CD4-positive, alpha-beta T cell (primary cell): ENCODE data around the gene FAM76A. TPM values are rescaled to one million over a fixed set of nuclear protein-coding genes. Genes with fewer than 3 reads are reported as not detected.
"Not testable (repeated sequence)": the region's sequence is repeated elsewhere in the genome, so short reads cannot be mapped to it uniquely, and the experiment has no call there.

ENCODE experiments used
- ATAC-seq: fragments of 200-7000 bp; cut with Tn5 transposase; one replicate; pipeline ENCODE4 v1.10.0; 2022; ENCODE audit warnings: mild to moderate bottlenecking; ENCODE audit not compliant: poor library complexity
- CTCF ChIA-PET: fragments of 350-600 bp; sonication (Branson Sonifier 250); formaldehyde crosslinking; loops from one replicate; lab custom pipeline; 2021; ENCODE audit warnings: antibody characterized with exemption, inconsistent platforms; lab: Charles Lee
- POLR2A ChIA-PET: fragments of 350-600 bp; sonication (Branson Sonifier 250); formaldehyde crosslinking; loops from one replicate; lab custom pipeline; 2021; ENCODE audit warnings: antibody characterized with exemption, inconsistent platforms; lab: Charles Lee
- DNase-seq, 14 experiments: peaks; one replicate each; pipeline ENCODE4 v3.0.0-alpha.2; 2013 to 2020; ENCODE audit warnings: mixed read lengths in 2 of 14
- H3K27ac ChIP-seq, 2 donors: one replicate each; pipeline versions ENCODE4 v1.5.1 to v1.7.0; 2013; ENCODE audit warnings: low read length in 2 of 2, low read depth in 1 of 2, mild to moderate bottlenecking in 1 of 2
- H3K27me3 ChIP-seq, 2 experiments: 1 replicate in 1 of 2; 2 replicates in 1 of 2; pipeline versions ENCODE4 v1.6.1 to v1.7.0; 2013; ENCODE audit warnings: low read length in 2 of 2, control low read depth in 1 of 2, mild to moderate bottlenecking in 1 of 2, moderate library complexity in 1 of 2; ENCODE audit not compliant: insufficient read depth in 2 of 2, control insufficient read depth in 1 of 2
- H3K36me3 ChIP-seq: one replicate; pipeline ENCODE4 v1.6.1; 2013; ENCODE audit warnings: low read length, control low read depth; ENCODE audit not compliant: insufficient read depth
- H3K4me1 ChIP-seq: one replicate; pipeline ENCODE4 v1.6.1; 2013; ENCODE audit warnings: low read length, control low read depth; ENCODE audit not compliant: insufficient read depth
- H3K4me3 ChIP-seq: one replicate; pipeline ENCODE4 v1.5.1; 2013; ENCODE audit warnings: mild to moderate bottlenecking, low read length, moderate library complexity
- H3K9me3 ChIP-seq, 2 experiments: 1 replicate in 1 of 2; 2 replicates in 1 of 2; pipeline versions ENCODE4 v1.6.1 to v1.7.0; 2013; ENCODE audit warnings: low read length in 2 of 2, mild to moderate bottlenecking in 2 of 2, control low read depth in 1 of 2, moderate library complexity in 1 of 2; ENCODE audit not compliant: control insufficient read depth in 1 of 2, insufficient read depth in 1 of 2
- H3K27ac Mint-ChIP-seq: one replicate; pipeline ENCODE4 v1.8.0; 2020; ENCODE audit warnings: mixed read lengths
- H3K27me3 Mint-ChIP-seq: one replicate; pipeline ENCODE4 v1.8.0; 2021; ENCODE audit warnings: mixed read lengths
- H3K36me3 Mint-ChIP-seq: one replicate; pipeline ENCODE4 v1.8.0; 2021; ENCODE audit warnings: low read depth, mixed read lengths
- H3K4me1 Mint-ChIP-seq: one replicate; pipeline ENCODE4 v1.8.0; 2021; ENCODE audit warnings: low read depth, mixed read lengths
- H3K4me3 Mint-ChIP-seq: one replicate; pipeline ENCODE4 v1.8.0; 2020; ENCODE audit warnings: mild to moderate bottlenecking, mixed read lengths
- H3K9me3 Mint-ChIP-seq: one replicate; pipeline ENCODE4 v1.8.0; 2020; ENCODE audit warnings: mixed read lengths
- intact Hi-C, 2 experiments: fragments of 100-400 bp; cut with DNase I in 1 of 2; cut with micrococcal nuclease in 1 of 2; formaldehyde crosslinking; loops; one replicate each; pipeline versions ENCODE4 v1.15.1 to v1.9.0; 2023 to 2025; cut with DNase I, micrococcal nuclease
- total RNA-seq, 174 experiments: library from RNA in 2 of 174; stranded (reverse) in 2 of 174; gene quantifications; one replicate each; pipeline ENCODE4 v1.2.3 and lab custom pipeline; 2021 to 2026
- TF ChIP-seq, protein P1 (sequence below): fragments of 200-600 bp; IDR thresholded peaks from one replicate; pipeline ENCODE4 v1.8.0; 2022; ENCODE audit warnings: antibody characterized with exemption, mild to moderate bottlenecking

Gene FAM76A
- total RNA-seq, 2 experiments from 2014 or later = 26.0 to 28.7 TPM

DNA sequence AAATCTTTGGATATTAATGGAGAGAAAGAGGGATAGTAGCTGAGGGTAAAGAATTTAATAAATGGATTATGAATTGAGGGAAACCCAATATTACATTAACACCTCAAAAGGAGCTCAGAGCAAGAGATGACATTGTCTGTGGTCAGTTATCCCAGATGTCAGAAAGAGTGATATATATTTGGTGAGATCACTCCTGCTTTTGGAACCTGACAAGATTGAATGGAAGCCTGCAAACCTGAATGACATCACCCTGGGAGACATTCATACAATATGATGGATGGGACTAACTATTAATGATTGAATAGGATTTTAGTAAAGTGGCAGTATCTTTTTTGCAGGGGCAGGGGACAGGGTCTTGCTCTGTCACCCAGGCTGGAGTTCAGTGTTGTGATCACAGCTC lies 47.0 kb upstream of the FAM76A start:
- no peak overlapping the region for H3K4me3 ChIP-seq
- TF ChIP-seq, protein P1, sequence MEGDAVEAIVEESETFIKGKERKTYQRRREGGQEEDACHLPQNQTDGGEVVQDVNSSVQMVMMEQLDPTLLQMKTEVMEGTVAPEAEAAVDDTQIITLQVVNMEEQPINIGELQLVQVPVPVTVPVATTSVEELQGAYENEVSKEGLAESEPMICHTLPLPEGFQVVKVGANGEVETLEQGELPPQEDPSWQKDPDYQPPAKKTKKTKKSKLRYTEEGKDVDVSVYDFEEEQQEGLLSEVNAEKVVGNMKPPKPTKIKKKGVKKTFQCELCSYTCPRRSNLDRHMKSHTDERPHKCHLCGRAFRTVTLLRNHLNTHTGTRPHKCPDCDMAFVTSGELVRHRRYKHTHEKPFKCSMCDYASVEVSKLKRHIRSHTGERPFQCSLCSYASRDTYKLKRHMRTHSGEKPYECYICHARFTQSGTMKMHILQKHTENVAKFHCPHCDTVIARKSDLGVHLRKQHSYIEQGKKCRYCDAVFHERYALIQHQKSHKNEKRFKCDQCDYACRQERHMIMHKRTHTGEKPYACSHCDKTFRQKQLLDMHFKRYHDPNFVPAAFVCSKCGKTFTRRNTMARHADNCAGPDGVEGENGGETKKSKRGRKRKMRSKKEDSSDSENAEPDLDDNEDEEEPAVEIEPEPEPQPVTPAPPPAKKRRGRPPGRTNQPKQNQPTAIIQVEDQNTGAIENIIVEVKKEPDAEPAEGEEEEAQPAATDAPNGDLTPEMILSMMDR = no peak
- no peak for ATAC-seq

DNA sequence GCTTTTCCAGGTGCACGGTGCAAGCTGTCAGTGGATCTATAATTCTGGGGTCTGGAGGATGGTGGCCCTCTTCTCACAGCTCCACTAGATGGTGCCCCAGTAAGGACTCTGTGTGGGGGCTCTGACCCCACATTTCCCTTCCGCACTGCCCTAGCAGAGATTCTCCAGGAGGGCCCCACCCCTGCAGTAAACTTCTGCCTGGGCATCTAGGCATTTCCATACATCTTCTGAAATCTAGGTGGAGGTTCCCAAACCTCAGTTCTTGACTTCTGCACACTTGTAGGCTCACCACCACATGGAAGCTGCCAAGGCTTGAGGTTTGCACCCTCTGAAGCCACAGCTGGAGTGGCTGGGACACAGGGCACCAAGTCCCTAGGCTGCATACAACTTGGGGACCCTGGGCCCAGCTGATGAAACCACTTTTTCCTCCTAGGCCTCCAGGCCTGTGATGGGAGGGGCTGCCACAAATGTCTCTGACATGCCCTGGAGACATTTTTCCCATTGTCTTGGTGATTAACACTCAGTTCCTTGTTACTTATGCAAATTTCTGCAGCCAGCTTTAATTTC lies 45.5 kb upstream of the FAM76A start:
- H3K36me3 Mint-ChIP-seq = peaks cover 20% of the 10 kb centered on the region
- H3K27me3 ChIP-seq, H3K4me1 Mint-ChIP-seq, H3K9me3 Mint-ChIP-seq, H3K27ac Mint-ChIP-seq, H3K27me3 Mint-ChIP-seq, H3K4me3 ChIP-seq, intact Hi-C loops, ATAC-seq, DNase-seq, H3K27ac ChIP-seq, H3K36me3 ChIP-seq, POLR2A ChIA-PET, H3K4me1 ChIP-seq, H3K4me3 Mint-ChIP-seq: not testable (repeated sequence)
- H3K9me3 ChIP-seq = peaks cover 19% of the 10 kb centered on the region in 2 experiments
- CTCF ChIA-PET = interaction anchor here (0.7 kb wide), 1 partner anchor 1227 kb away, joined by 3 read pairs; no protein-coding TSS in a partner anchor

More for the DNA sequence above, 47.0 kb upstream of the FAM76A start:
- Mint-ChIP-seq H3K4me3 (no peak overlapping the region), H3K36me3 (peaks cover 20% of the 10 kb centered on the region), H3K27ac (no peak overlapping the region), H3K27me3 (no peaks in the 10 kb centered on the region), H3K9me3 (peaks cover 5% of the 10 kb centered on the region), H3K4me1 (no peaks in the 10 kb centered on the region)
- no peak for DNase-seq
- Histone ChIP-seq H3K4me1 (no peaks in the 10 kb centered on the region), H3K36me3 (no peaks in the 10 kb centered on the region), H3K9me3 (peaks cover 19% of the 10 kb centered on the region in 2 experiments), H3K27ac (no peak overlapping the region), H3K27me3 (no peaks in the 10 kb centered on the region)
- intact Hi-C loops = no loop called here
- CTCF ChIA-PET = interaction anchor here (0.6 to 1.8 kb wide), 2 partner anchors 9 to 13 kb away, joined by 3 to 6 read pairs; no protein-coding TSS in a partner anchor
- POLR2A ChIA-PET = no interaction called here

DNA sequence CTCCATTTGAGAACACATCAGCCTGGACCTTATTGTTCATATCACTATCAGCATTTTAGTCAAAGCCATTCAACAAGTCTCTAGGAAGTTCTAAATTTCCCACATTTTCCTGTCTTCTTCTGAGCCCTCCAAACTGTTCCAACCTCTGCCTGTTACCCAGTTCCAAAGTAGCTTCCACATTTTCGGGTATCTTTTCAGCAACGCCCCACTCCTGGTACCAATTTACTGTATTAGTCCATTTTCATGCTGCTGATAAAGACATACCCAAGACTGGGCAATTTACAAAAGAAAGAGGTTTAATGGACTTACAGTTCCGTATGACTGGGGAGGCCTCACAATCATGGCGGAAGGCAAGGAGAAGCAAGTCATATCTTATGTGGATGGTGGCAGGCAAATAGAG lies 44.2 kb upstream of the FAM76A start:
- H3K4me3 ChIP-seq, H3K9me3 Mint-ChIP-seq, H3K27ac ChIP-seq, POLR2A ChIA-PET, CTCF ChIA-PET, H3K4me1 ChIP-seq, DNase-seq, H3K4me1 Mint-ChIP-seq, H3K27me3 Mint-ChIP-seq, H3K4me3 Mint-ChIP-seq, H3K27me3 ChIP-seq, ATAC-seq, H3K27ac Mint-ChIP-seq, intact Hi-C loops, H3K36me3 ChIP-seq: not testable (repeated sequence)
- peaks cover 20% of the 10 kb centered on the region for H3K36me3 Mint-ChIP-seq
- peaks cover 19% of the 10 kb centered on the region in 2 experiments for H3K9me3 ChIP-seq

DNA sequence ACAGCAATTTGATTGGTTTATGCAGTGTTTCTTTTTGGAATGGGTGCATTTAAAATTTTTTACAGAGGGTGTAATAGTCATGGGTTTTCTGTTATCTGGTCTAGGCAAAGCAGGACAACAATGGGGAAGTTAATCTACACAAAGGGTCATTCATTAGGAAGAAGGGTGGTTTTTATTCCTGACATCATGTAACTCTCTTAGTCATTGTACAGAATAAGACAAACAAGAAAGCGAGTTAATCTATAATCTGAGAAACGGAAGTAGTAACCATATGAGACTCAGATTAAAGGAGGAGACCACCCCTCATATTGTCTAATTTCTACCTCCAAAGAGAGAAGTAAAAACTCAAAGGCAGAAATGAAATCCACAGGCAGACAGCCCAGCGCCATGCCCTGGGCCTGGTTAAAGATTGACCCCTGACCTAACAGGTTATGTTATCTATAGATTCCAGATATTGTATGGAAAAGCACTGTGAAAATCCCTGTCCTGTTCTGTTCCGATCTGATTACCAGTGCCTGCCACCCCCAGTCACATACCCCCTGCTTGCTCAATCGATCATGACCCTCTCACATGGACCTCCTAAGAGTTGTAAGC lies 43.3 kb upstream of the FAM76A start:
- no peak overlapping the region for H3K4me3 Mint-ChIP-seq
- ATAC-seq (no peak), DNase-seq (no peak)
- Histone ChIP-seq H3K36me3 (no peaks in the 10 kb centered on the region), H3K27ac (no peak overlapping the region), H3K4me1 (no peaks in the 10 kb centered on the region), H3K27me3 (peaks cover 0 to 3% of the 10 kb centered on the region in 2 experiments), H3K4me3 (no peak overlapping the region), H3K9me3 (peaks cover 19% of the 10 kb centered on the region in 2 experiments)
- no peak overlapping the region for H3K27ac Mint-ChIP-seq
- no peaks in the 10 kb centered on the region for H3K4me1 Mint-ChIP-seq
- H3K9me3 Mint-ChIP-seq = peaks cover 5% of the 10 kb centered on the region
- POLR2A ChIA-PET = no interaction called here
- intact Hi-C loops = no loop called here
- TF ChIP-seq, protein P1 = no peak
- CTCF ChIA-PET = no interaction called here
- no peaks in the 10 kb centered on the region for H3K27me3 Mint-ChIP-seq
- H3K36me3 Mint-ChIP-seq = peaks cover 20% of the 10 kb centered on the region
